ENCODE results near the gene CDADC1.

- no peak for TF ChIP-seq CTCF (IDR thresholded peaks at IDR 0.05)
- no peak for TF ChIP-seq POLR2A (IDR thresholded peaks at IDR 0.05)
- TF ChIP-seq POLR2AphosphoS5 (IDR thresholded peaks at IDR 0.05): no peak
Measured at GRCh38 chr13:49296659-49297058, 48.9 kb downstream of the CDADC1 start.
